Adrenal gland (tissue), 5 donors: ENCODE data around the gene DYNLRB2.

Experiments
- POLR2A ChIP-seq, 2 donors: fragments of 450-650 bp; IDR thresholded peaks; one replicate each; pipeline ENCODE4 v1.6.1; 2017; ENCODE audit warnings: antibody characterized with exemption in 2 of 2, mild to moderate bottlenecking in 2 of 2, moderate library complexity in 1 of 2
- TF ChIP-seq, protein P1 (sequence below), 6 experiments: fragments of 450-650 bp in 4 of 6; fragments of 200-600 bp in 2 of 6; sonication (generic) in 1 of 6; IDR thresholded peaks; 1 replicate in 5 of 6; 2 replicates in 1 of 6; pipeline versions ENCODE4 v1.5.1 to v1.8.0; 2016 to 2021; ENCODE audit warnings: antibody characterized with exemption in 6 of 6, mild to moderate bottlenecking in 2 of 6, moderate library complexity in 1 of 6
- donor health status: DM: no; HTN: no; CAD: no.

DNA sequence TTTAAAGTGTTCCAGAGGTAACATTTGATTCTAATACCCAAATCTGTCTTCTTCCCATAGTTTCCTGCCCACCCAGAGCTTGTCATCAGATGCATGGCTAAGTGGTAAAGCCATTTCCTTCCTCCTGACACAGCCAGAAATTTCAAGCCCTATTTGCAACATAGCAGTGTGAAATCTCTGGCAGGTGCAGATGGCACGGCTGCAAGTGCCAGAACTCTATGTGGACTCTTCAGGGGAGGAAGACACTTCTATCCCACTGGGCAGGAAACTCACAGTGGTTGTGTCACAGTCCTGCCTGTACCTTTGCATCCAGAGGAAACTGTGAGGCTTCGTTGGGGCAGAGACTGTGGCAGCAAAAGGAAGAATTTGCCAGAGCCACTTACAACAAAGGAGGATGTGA is 13.2 kb downstream of the DYNLRB2 start:
- TF ChIP-seq POLR2A (IDR thresholded peaks at IDR 0.05), result no peak
- TF ChIP-seq, protein P1, sequence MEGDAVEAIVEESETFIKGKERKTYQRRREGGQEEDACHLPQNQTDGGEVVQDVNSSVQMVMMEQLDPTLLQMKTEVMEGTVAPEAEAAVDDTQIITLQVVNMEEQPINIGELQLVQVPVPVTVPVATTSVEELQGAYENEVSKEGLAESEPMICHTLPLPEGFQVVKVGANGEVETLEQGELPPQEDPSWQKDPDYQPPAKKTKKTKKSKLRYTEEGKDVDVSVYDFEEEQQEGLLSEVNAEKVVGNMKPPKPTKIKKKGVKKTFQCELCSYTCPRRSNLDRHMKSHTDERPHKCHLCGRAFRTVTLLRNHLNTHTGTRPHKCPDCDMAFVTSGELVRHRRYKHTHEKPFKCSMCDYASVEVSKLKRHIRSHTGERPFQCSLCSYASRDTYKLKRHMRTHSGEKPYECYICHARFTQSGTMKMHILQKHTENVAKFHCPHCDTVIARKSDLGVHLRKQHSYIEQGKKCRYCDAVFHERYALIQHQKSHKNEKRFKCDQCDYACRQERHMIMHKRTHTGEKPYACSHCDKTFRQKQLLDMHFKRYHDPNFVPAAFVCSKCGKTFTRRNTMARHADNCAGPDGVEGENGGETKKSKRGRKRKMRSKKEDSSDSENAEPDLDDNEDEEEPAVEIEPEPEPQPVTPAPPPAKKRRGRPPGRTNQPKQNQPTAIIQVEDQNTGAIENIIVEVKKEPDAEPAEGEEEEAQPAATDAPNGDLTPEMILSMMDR (IDR thresholded peaks at IDR 0.05), result no peak
